HEK293 (cell line): ENCODE results near the gene PLCH2.
A peak's percentile ranks its signal among the peaks of the same experiment; 100 is the strongest.

ENCODE experiments used
- CTCF ChIA-PET: fragments of 350-600 bp; formaldehyde crosslinking; extraction: SDS; loops from one replicate; lab custom pipeline; 2021; ENCODE audit warnings: antibody characterized with exemption; lab: Yijun Ruan, JAX
- POLR2A ChIA-PET: fragments of 300-600 bp; formaldehyde crosslinking; extraction: SDS; loops from one replicate; lab custom pipeline; 2020; ENCODE audit warnings: antibody characterized with exemption, inconsistent platforms; lab: Yijun Ruan, JAX
- H3K27ac ChIP-seq: fragments of 200-500 bp; sonication (Bioruptor generic); 2 replicates; pipeline ENCODE4 v1.5.1; 2014; ENCODE audit warnings: low read depth, low read length, control low read depth, inconsistent platforms; ENCODE audit errors: extremely low read depth
- H3K36me3 ChIP-seq, 2 experiments: fragments of 200-500 bp in 1 of 2; sonication (Bioruptor generic) in 1 of 2; 1 replicate in 1 of 2; 2 replicates in 1 of 2; pipeline ENCODE4 v1.5.1; 2014 to 2017; ENCODE audit warnings: inconsistent platforms in 2 of 2, low read length in 2 of 2; ENCODE audit not compliant: control insufficient read depth in 2 of 2, insufficient read depth in 1 of 2
- H3K4me1 ChIP-seq: fragments of 200-500 bp; sonication (Bioruptor generic); 2 replicates; pipeline ENCODE4 v1.5.1; 2014; ENCODE audit warnings: mild to moderate bottlenecking, low read length, inconsistent platforms; ENCODE audit not compliant: control insufficient read depth, insufficient read depth
- H3K4me3 ChIP-seq: 2 replicates; pipeline ENCODE4 v1.5.1; 2011; ENCODE audit warnings: low read depth, mild to moderate bottlenecking, control low read depth, low read length, moderate library complexity
- H3K9me3 ChIP-seq: fragments of 200-500 bp; sonication (Bioruptor generic); 2 replicates; pipeline ENCODE4 v1.5.1; 2014; ENCODE audit warnings: low read depth, low read length, inconsistent platforms; ENCODE audit not compliant: control insufficient read depth, insufficient read depth
- HIC1 ChIP-seq: fragments of 450-650 bp; formaldehyde crosslinking; IDR thresholded peaks from 2 replicates; pipeline ENCODE4 v1.5.1; 2016; ENCODE audit warnings: missing biosample characterization, missing genetic modification characterization
- HOXA7 ChIP-seq: sonication (generic); formaldehyde crosslinking; IDR thresholded peaks from 2 replicates; pipeline ENCODE4 v1.8.1; 2022; ENCODE audit warnings: missing genetic modification reagents, borderline replicate concordance
- PATZ1 ChIP-seq: fragments of 450-650 bp; formaldehyde crosslinking; IDR thresholded peaks from 2 replicates; pipeline ENCODE4 v1.5.1; 2016; ENCODE audit warnings: missing biosample characterization, missing genetic modification characterization
- PBX3 ChIP-seq: sonication (generic); formaldehyde crosslinking; IDR thresholded peaks from 2 replicates; pipeline ENCODE4 v1.8.1; 2022; ENCODE audit warnings: mild to moderate bottlenecking, moderate library complexity, missing genetic modification reagents
- SETDB1 ChIP-seq: IDR thresholded peaks from one replicate; pipeline ENCODE4 v1.6.1; 2017; ENCODE audit warnings: mild to moderate bottlenecking, low read length, moderate library complexity, mixed read lengths; ENCODE audit not compliant: insufficient read length
- YY1 ChIP-seq: fragments of 450-650 bp; formaldehyde crosslinking; IDR thresholded peaks from 2 replicates; pipeline ENCODE4 v1.5.1; 2018; ENCODE audit warnings: missing biosample characterization, missing genetic modification characterization
- ZBTB1 ChIP-seq: fragments of 450-650 bp; formaldehyde crosslinking; IDR thresholded peaks from 2 replicates; pipeline ENCODE4 v1.5.1; 2016; ENCODE audit warnings: missing biosample characterization, missing genetic modification characterization
- ZBTB11 ChIP-seq: fragments of 450-650 bp; formaldehyde crosslinking; conservative IDR thresholded peaks from 2 replicates; pipeline ENCODE4 v1.5.1; 2016; ENCODE audit warnings: low read depth, missing biosample characterization, missing genetic modification characterization
- ZBTB20 ChIP-seq: fragments of 450-650 bp; formaldehyde crosslinking; IDR thresholded peaks from 2 replicates; pipeline ENCODE4 v1.5.1; 2016; ENCODE audit warnings: missing biosample characterization, missing genetic modification characterization
- ZNF121 ChIP-seq: fragments of 450-650 bp; formaldehyde crosslinking; IDR thresholded peaks from 2 replicates; pipeline ENCODE4 v1.5.1; 2016; ENCODE audit warnings: missing biosample characterization, missing genetic modification characterization
- ZNF148 ChIP-seq: fragments of 450-650 bp; formaldehyde crosslinking; IDR thresholded peaks from 2 replicates; pipeline ENCODE4 v1.5.0; 2017; ENCODE audit warnings: missing biosample characterization, missing genetic modification characterization, borderline replicate concordance
- ZNF184 ChIP-seq: fragments of 450-650 bp; IDR thresholded peaks from 2 replicates; pipeline ENCODE4 v1.5.1; 2018; ENCODE audit warnings: missing biosample characterization, mild to moderate bottlenecking, missing genetic modification characterization
- ZNF548 ChIP-seq: fragments of 450-650 bp; formaldehyde crosslinking; IDR thresholded peaks from 2 replicates; pipeline ENCODE4 v1.5.1; 2016; ENCODE audit warnings: missing biosample characterization, missing genetic modification characterization
- ZNF580 ChIP-seq: fragments of 450-650 bp; formaldehyde crosslinking; IDR thresholded peaks from 2 replicates; pipeline ENCODE4 v1.5.1; 2016; ENCODE audit warnings: missing biosample characterization, missing genetic modification characterization
- ZNF585B ChIP-seq: fragments of 450-650 bp; formaldehyde crosslinking; IDR thresholded peaks from 2 replicates; pipeline ENCODE4 v1.5.1; 2016; ENCODE audit warnings: missing biosample characterization, missing genetic modification characterization
- ZNF596 ChIP-seq: fragments of 450-650 bp; IDR thresholded peaks from 2 replicates; pipeline ENCODE4 v1.5.0; 2018; ENCODE audit warnings: missing biosample characterization, mild to moderate bottlenecking, missing genetic modification characterization, moderate library complexity
- ZNF610 ChIP-seq: fragments of 450-650 bp; formaldehyde crosslinking; IDR thresholded peaks from 2 replicates; pipeline ENCODE4 v1.5.1; 2016; ENCODE audit warnings: missing biosample characterization, missing genetic modification characterization, borderline replicate concordance
- ZNF792 ChIP-seq: fragments of 450-650 bp; formaldehyde crosslinking; IDR thresholded peaks from 2 replicates; pipeline ENCODE4 v1.5.1; 2016; ENCODE audit warnings: missing biosample characterization, missing genetic modification characterization
- ZNF830 ChIP-seq: fragments of 450-650 bp; IDR thresholded peaks from 2 replicates; pipeline ENCODE4 v1.5.0; 2018; ENCODE audit warnings: missing biosample characterization, missing genetic modification characterization, low read depth, mild to moderate bottlenecking, moderate library complexity
- ZSCAN4 ChIP-seq: fragments of 450-650 bp; formaldehyde crosslinking; IDR thresholded peaks from 2 replicates; pipeline ENCODE4 v1.5.1; 2017; ENCODE audit warnings: missing biosample characterization, missing genetic modification characterization

The PLCH2 gene

GRCh38 chr1:2466958-2467554 is 9.0 kb upstream of the PLCH2 start (continued):
- no peak for TF ChIP-seq ZBTB11
- no peak for TF ChIP-seq SETDB1

GRCh38 chr1:2468041-2468472 is 8.0 kb upstream of the PLCH2 start:
- ChIA-PET CTCF (no interaction called here), POLR2A (interaction anchor here (1.2 kb wide), 1 partner anchor 78 kb away, joined by 3 read pairs; no protein-coding TSS in a partner anchor)
- H3K4me1 ChIP-seq = no peaks in the 10 kb centered on the region
- H3K36me3 ChIP-seq = no peaks in the 10 kb centered on the region
- no peak overlapping the region for H3K27ac ChIP-seq
- no peaks in the 10 kb centered on the region for H3K9me3 ChIP-seq
- H3K4me3 ChIP-seq = no peak overlapping the region
- TF ChIP-seq ZNF580 = no peak
- TF ChIP-seq ZNF830 = no peak
- peak; percentile 23 for TF ChIP-seq PATZ1 (tag by site-specific recombination)
- no peak for TF ChIP-seq ZNF148 (tag by site-specific recombination)
- TF ChIP-seq ZNF585B = no peak
- no peak for TF ChIP-seq ZNF121
- TF ChIP-seq ZBTB20 (tag by site-specific recombination) = no peak
- no peak for TF ChIP-seq PBX3 (CRISPR knock-in tag)
- no peak for TF ChIP-seq HOXA7 (CRISPR knock-in tag)
- no peak for TF ChIP-seq YY1 (tag by site-specific recombination)
- no peak for TF ChIP-seq ZNF184 (tag by site-specific recombination)
- no peak for TF ChIP-seq ZNF610
- TF ChIP-seq ZNF792 (tag by site-specific recombination) = no peak
- TF ChIP-seq HIC1 = 0 out of 2 replicates have a peak, but pooled peaks have one; percentile 29
- TF ChIP-seq ZSCAN4 (tag by site-specific recombination) = no peak
- no peak for TF ChIP-seq ZBTB1 (tag by site-specific recombination)
- TF ChIP-seq ZNF596 = no peak
- TF ChIP-seq ZNF548 (tag by site-specific recombination) = no peak
